Stimulated activated CD4-positive, alpha-beta T cell treated with anti-CD3 and anti-CD28 coated beads, Interleukin-1b, Interleukin-23, amount 100 ng/mL, for 4 hours (primary cell): Measurements from ENCODE around the gene ADGRL3.
"Not testable (repeated sequence)": the region's sequence is repeated elsewhere in the genome, so short reads cannot be mapped to it uniquely, and the experiment has no call there.

Experiments used
- DNase-seq, 2 donors: peaks; one replicate each; pipeline ENCODE4 v3.0.0-alpha.2; 2020; ENCODE audit warnings: low read depth in 2 of 2

ADGRL3 gene

DNA sequence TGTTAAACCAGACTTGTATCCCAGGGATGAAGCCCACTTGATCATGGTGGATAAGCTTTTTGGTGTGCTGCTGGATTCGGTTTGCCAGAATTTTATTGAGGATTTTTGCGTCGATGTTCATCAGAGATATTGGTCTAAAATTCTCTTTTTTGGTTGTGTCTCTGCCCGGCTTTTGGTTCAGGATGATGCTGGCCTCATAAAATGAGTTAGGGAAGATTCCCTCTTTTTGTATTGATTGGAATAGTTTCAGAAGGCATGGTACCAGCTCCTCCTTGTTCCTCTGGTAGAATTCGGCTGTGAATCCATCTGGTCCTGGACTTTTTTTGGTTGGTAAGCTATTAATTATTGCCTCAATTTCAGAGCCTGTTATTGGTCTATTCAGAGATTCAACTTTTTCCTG lies 556.8 kb downstream of the ADGRL3 start:
- not testable (repeated sequence) for DNase-seq

DNA sequence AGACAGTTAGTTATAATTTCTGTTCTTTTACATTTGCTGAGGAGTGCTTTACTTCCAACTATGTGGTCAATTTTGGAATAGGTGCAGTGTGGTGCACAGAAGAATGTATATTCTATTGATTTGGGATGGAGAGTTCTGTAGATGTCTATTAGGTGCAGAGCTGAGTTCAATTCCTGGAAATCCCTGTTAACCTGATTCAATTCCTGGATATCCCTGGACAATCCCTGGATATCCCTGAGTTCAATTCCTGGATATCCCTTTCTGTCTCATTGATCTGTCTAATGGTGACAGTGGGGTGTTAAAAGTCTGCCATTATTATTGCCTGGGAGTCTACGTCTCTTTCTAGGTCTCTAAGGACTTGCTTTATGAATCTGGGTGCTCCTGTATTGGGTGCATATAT lies 557.9 kb downstream of the ADGRL3 start:
- DNase-seq = not testable (repeated sequence)

DNA sequence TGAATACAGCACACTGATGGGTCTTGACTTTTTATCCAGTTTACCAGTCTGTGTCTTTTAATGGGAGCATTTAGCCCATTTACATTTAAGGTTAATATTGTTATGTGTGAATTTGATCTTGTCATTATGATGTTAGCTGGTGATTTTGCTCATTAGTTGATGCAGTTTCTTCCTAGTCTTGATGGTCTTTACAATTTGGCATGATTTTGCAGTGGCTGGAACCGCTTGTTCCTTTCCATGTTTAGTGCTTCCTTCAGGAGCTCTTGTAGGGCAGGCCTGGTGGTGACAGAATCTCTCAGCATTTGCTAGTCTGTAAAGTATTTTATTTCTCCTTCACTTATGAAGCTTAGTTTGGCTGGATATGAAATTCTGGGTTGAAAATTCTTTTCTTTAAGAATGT lies 558.5 kb downstream of the ADGRL3 start:
- not testable (repeated sequence) for DNase-seq

DNA sequence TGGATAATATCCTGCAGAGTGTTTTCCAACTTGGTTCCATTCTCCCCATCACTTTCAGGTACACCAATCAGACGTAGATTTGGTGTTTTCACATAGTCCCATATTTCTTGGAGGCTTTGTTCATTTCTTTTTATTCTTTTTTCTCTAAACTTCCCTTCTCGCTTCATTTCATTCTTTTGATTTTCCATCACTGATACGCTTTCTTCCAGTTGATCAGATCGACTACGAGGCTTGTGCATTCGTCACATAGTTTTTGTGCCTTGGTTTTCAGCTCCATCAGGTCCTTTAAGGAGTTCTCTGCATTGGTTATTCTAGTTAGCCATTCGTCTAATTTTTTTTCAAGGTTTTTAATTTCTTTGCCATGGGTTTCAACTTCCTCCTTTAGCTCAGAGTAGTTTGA lies 559.1 kb downstream of the ADGRL3 start:
- DNase-seq = not testable (repeated sequence)

DNA sequence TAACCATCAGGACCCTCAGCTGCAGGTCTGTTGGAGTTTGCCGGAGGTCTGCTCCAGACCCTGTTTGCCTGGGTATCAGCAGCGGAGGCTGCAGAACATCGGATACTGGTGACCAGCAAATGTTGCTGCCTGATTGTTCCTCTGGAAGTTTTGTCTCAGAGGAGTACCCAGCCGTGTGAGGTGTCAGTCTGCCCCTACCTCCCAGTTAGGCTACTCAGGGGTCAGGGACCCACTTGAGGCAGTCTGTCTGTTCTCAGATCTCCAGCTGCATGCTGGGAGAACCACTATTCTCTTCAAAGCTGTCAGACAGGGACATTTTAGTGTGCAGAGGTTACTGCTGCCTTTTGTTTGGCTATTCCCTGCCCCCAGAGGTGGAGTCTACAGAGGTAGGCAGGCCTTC lies 559.8 kb downstream of the ADGRL3 start:
- not testable (repeated sequence) for DNase-seq

DNA sequence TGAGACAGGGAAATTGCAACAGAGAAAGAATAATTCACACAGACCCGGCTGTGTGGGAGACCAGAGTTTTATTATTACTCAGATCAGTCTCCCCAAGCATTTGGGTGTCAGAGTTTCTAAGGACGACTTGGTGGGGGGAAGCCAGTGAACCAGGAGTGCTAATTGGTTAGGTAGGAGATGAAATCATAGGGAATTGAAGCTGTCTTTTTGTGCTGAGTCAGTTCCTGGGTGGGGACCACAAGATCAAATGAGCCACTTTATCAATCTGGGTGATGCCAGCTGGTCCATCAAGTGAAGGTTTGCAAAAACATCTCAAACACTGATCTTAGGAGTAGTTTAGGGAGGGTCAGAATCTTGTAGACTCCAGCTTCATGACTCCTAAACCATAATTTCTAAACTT lies 560.7 kb downstream of the ADGRL3 start:
- no peak for DNase-seq

DNA sequence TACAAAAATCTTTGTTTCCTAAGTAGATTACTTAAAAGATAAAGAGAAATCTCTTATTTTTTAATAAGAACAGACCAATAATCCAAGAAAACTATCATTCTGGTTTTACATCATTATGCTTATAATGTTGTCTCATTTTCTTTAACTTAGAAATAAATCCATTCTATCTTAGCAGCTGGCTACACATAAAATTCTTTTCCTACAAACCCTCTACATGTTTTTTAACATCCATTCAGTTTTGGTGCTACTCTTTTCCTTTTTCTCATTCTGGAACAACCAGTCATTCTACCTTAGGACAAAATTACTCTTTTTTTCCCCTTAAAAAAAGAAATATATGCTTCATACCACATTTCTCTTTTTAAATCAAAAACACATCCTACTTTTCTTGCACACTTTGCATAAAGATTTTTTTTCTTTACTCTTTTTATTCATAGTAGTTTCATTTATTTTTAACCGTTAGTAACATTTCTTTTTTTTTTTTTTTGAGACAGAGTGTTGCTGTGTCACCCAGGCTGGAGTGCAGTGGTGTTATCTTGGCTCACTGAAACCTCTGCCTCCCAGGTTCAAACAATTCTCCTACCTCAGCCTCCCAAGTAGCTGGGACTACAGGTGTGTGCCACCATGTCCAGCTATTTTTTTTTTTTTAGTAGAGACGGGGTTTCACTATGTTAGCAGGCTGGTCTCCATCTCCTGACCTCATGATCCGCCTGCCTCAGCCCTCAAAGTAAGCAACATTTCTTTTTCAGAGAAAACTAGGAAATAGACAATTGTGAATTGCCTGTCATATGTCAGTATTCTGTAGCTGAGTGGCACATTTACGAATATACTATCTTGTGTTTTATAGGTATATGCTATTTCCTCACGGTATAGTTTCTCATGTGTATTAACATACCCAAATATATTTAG lies 562.8 kb downstream of the ADGRL3 start:
- DNase-seq = no peak

DNA sequence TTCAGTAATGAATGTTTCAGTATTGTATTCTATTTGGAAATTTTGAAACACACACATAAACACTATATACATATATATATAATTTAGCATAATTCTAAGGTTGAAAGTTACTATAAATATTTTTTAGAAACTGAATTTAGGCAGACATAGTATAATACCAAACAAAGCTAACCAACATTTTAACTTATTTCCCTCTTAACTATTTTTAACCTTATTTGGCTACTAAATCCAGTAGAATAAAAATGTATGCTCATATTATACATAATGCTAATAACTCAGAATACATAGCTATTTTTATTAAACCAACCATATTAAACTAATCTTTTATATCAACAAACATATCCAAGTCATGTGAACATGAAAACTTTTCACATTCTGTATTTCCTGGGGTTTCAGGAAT lies 563.6 kb downstream of the ADGRL3 start:
- DNase-seq = no peak

DNA sequence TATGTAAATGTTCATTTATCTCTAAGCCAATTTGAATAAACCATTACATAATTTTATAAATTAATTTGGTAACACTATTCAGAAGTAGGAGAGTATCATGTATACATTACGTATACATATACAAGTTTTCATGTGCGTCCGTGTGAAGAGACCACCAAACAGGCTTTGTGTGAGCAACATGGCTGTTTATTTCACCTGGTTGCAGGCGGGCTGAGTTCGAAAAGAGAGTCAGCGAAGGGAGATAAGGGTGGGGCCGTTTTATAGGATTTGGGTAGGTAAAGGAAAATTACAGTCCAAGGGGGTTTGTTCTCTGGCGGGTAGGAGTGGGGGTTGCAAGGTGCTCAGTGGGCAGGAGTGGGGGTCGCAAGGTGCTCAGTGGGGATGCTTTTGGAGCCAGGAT lies 564.0 kb downstream of the ADGRL3 start:
- not testable (repeated sequence) for DNase-seq

DNA sequence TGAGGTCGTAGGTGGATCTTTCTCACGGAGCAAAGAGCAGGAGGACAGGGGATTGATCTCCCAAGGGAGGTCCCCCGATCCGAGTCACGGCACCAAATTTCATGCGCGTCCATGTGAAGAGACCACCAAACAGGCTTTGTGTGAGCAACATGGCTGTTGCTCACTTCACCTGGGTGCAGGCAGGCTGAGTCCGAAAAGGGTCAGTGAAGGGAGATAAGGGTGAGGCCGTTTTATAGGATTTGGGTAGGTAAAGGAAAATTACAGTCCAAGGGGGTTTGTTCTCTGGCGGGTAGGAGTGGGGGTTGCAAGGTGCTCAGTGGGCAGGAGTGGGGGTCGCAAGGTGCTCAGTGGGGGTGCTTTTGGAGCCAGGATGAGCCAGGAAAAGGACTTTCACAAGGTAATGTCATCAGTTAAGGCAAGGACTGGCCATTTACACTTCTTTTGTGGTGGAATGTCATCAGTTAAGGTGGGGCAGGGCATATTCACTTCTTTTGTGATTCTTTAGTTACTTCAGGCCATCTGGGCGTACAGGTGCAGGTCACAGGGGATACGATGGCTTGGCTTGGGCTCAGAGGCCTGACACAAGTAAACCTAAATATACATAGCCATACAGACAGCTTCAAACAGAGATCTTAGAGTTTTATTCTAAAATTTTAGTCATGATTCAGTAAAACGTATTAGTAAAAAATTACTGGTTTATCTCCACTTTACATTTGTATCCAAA lies 569.5 kb downstream of the ADGRL3 start:
- not testable (repeated sequence) for DNase-seq

DNA sequence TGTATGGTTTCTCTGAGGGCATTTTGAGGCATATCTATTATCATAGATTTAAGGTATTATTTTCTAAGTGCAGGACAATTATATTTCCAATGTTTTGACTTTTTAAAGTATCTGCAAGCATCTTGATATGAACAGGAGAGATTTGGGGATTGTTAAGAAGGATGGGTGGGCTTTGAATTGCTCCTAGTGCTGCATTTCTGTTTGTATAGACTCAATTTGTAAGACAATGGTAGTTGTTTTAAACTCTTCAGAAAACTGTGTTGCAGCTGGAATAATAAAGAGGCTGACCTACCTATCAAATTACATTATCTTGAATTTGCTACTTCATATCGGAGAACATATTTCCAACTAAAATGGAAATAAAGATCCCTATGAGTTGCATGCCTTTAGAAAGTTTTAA lies 570.3 kb downstream of the ADGRL3 start:
- no peak for DNase-seq

DNA sequence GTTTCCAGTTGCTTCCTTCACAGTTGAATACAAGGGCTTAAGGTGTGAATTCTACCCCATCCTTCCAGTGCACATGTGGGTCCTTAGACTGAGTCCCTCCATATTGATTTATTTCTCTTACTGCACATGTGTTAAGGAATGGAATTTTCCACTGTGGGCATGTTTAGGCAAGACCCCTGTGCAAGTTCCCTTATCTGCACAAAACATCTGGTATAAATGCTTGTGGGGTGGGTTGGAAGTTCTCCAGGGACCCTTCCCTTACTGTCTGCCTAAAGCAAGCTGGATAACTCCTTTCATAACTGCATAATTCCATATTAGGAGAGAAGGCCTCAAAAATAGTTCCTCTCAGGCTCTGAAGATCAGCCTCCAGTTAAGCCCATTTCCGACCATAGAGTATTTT lies 570.9 kb downstream of the ADGRL3 start:
- DNase-seq = no peak

DNA sequence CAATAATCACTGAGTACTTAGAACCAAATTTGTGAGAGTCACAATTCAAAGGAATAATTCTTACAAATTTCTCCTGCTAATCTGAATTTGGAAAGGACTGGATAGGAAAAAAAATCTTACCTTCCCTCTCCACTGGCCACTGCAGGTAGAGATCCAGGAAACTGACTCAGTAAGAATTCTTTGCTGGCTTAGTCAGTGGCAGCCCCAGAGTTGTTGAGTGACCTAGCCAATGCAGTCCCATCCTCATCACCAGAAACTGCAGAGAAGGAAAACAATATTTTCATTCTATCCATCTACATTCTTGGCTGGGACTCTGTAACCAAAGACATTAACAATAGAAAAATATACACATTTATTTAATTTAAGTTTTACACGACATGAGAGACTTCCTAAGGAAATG lies 572.0 kb downstream of the ADGRL3 start:
- DNase-seq = no peak

DNA sequence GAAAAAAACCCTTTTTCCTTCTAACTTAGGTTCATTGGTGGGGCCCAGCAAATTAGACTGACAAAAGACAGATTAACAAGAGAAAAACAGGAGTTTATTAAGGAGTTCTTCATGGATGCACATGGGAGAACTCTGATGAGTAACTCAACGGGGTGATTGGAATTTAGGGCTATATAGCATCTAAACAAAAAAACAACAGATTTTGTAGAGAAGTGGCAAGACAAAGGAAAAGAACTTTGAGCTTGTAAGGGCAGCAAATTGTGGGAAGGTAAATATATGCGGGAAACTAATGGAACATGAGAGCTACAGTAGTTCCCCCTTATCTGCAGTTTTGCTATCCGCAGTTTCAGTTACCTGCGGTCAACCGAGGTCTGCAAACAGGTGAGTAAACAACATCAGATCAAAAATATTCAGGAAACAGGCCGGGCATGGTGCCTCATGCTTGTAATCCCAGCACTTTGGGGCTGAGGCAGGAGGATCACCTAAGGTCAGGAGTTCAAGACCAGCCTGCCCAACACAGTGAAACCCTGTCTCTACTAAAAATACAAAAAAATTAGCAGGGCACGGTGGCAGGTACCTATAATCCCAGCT lies 573.6 kb downstream of the ADGRL3 start:
- DNase-seq = no peak

DNA sequence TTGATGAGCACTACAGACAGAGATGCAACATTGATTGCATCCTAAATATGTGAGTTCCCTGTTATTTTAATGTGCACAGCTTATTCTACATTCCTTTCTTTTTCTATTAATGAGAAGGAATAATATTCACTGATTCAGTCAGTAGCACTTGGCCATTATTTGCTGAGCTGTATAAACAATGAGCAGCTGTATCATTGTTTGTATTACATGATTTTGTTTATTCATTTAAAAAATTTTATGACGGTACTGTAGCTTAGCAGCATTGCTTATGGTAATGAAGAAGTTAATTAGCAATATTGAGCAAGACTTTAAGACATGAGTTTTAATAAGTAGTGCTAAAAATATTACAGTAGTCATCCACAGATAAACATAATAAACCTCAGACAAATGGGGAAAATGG lies 582.0 kb downstream of the ADGRL3 start:
- DNase-seq = no peak

DNA sequence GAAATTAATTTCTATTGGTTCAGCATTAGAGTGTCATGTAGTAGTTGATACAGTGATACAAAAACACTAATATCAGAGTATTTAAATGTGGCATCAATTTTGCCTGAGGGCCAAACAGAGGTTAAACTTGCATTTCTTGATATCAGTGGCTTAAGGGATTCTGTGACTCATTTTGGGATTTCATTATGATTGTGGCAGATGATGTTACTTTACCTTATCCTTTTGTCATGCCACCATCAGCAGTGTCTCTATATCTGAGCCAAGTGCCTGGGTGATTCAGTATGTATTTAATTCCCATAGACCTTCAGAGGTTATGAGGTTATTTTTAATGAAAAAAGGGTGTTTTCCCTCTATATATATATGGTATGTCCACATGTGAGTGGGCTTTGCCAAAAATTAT lies 582.9 kb downstream of the ADGRL3 start:
- no peak for DNase-seq

DNA sequence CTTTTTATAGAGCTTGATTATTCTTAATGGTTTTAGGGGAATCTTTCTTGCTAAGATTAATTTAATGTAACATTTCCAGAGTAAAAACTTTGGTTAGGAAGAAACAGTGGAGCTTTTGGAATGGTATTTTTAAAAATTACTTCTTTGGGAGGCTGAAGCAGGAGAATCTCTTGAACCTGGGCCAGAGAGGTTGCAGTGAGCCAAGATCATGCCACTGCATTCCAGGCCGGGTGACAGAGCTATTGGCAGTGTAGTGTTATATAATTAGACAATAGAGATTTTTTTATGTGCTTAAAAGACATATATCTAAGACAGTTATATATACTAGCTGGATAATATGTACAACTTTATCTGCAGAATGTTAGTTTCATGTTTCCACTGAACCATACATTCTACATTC lies 585.6 kb downstream of the ADGRL3 start:
- no peak for DNase-seq

DNA sequence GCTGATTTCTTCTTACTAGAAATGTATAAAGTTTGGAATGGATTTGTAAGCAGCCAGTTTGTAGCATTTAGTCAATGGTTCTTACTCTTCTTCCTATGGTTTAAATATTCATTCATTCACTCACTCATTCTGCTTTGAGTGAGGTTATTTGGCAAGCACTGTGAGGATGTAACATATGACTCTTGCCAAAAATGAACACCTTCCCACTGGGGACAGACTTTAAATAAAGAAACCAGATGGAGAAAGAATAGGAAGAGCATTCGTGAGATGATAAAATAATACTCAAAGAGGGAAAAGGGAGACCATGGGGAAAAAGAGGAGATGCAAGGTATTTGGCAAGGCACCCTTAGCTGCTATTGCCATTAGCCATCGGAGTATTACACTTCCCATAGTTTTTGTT lies 586.1 kb downstream of the ADGRL3 start:
- no peak for DNase-seq

DNA sequence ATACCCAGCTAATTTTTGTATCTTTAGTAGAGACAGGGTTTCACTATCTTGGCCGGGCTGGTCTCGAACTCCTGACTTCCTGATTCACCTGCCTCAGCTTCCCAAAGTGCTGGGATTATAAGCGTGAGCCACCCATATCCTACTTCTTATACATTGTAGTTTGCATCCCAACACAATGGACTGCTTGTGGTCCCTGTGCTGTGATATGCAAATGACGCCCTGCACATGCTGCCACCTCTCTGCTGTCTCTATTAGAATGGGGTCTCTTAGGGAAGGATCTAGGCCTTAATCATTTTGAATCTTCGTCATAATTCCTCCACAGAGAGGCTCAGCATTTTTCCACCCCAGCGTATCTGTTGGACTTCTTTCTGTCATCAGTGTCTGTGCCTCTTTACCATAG lies 595.9 kb downstream of the ADGRL3 start:
- no peak for DNase-seq

DNA sequence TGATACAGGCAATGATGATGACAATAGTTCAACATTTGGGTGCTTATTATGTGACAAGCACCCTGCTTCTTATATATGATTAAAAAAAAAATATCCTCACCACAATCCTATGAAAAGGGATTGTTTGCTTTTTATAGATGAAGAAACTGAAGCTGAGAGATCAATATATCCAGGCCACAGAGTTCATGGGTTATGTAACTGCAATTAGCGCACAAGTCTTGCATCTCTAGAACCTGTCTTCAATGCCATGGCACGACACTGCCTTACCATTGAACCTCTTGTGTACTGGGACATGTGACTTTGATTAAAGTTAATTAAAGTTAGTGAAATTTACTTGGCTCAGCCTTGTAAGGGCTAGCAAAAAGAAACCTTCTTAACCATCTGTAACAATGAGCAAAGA lies 599.7 kb downstream of the ADGRL3 start:
- DNase-seq = no peak

DNA sequence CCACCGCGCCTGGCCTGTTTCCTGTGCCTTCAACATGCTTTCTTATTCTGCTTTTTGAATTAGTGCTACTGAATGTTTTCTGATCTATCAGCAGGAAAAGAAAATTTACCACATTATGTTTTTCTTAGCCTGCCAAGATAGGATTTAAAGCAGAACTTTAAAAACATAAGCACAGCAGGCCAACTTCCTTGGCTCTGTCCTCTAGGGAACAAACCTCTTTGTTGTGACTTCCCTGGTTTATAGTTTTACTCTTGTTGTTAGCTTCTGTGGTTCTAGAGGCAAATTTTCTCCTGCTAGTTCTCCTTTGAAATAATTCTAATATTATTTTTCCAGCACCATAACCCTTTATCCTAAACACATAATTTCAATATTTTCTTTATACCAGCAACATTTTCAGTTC lies 605.1 kb downstream of the ADGRL3 start:
- no peak for DNase-seq

DNA sequence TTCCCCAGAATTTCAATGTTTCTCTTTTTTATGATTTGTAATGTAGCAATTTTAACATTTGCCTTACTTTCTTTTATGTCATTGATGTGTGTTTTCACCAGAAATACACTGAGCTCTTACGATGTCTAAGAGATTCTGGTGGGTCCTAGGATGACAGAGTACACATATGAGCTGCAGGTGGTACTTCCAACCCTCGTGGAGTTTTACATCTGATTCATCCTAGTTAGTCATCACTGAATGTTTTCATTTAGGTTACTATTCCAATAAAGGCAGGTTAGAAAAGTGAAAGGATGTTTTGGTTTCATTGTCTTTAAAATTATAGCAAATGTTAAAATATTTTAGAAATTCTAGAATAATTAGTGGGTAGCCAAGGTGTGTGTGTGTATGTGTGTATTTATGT lies 605.9 kb downstream of the ADGRL3 start:
- DNase-seq = no peak

DNA sequence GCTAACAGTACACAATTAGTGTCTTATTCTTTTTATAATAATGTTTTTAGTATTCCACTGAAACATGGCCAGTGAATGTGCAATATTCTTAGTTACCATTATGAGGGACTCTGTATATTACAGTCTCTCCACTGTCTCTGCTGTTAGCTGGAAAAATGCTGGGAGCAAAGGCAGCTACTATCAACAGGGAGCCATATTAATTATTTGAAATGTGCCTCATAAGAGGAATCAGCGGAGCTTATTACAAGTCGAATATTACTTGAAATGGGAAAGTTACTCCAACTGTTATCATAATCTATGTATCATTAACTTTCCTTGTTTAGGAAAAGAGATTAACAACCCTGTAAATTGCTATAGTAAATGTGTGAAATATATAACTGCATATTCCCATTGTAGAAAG lies 612.0 kb downstream of the ADGRL3 start:
- DNase-seq = no peak
